Measurements from ENCODE around the gene SEMA5B. TPM values are rescaled to one million over a fixed set of nuclear protein-coding genes. Genes with fewer than 3 reads are reported as not detected.

SEMA5B gene
- total RNA-seq, 1 donor from 2014 or later, result not detected

GRCh38 chr3:123058505-123058904 lies 30.9 kb upstream of the SEMA5B start:
- TF ChIP-seq CTCF (conservative IDR thresholded peaks at IDR 0.05; ENCODE audit: low read depth, low read length), result no peak
- no peak overlapping the region for H3K4me3 ChIP-seq (ENCODE audit: low read depth, low read length)
- no peak for DNase-seq (ENCODE audit: low read depth)

GRCh38 chr3:123055352-123055751 lies 27.8 kb upstream of the SEMA5B start:
- no peak overlapping the region for H3K4me3 ChIP-seq (ENCODE audit: low read depth, low read length)

DNA sequence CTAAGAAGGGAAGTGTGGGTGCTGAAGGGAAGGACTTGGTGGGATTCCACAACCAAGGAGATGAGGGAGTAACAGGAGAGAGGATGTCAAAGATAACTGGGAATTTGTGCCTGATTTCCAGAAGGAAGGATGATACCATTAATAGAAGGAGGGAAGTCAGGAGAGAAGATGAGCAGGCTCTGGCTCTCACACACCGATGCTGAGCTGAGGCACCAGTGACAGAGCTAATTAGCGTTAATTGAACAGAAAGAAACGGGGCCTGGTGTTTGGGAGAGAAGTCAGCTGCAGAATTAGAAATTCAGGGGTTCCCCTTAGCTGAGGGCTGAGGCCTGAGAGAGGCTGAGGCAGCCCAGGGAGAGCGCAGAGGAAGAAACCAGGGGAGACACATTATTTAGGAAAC lies 27.4 kb upstream of the SEMA5B start:
- no peak for DNase-seq (ENCODE audit: low read depth)
- H3K4me3 ChIP-seq (ENCODE audit: low read depth, low read length), result no peak overlapping the region
- TF ChIP-seq CTCF (conservative IDR thresholded peaks at IDR 0.05; ENCODE audit: low read depth, low read length), result no peak

More at GRCh38 chr3:123055352-123055751, 27.8 kb upstream of the SEMA5B start:
- no peak for DNase-seq (ENCODE audit: low read depth)
- TF ChIP-seq CTCF (conservative IDR thresholded peaks at IDR 0.05; ENCODE audit: low read depth, low read length), result no peak

- H3K4me3 ChIP-seq (ENCODE audit: low read depth, low read length), result no peak overlapping the region
- no peak for TF ChIP-seq CTCF (conservative IDR thresholded peaks at IDR 0.05; ENCODE audit: low read depth, low read length)
- DNase-seq (ENCODE audit: low read depth), result no peak
These were observed 26.7 kb upstream of the SEMA5B start for GRCh38 chr3:123054109-123054778.

GRCh38 chr3:123053107-123053506 lies 25.5 kb upstream of the SEMA5B start:
- H3K4me3 ChIP-seq (ENCODE audit: low read depth, low read length), result no peak overlapping the region
- TF ChIP-seq CTCF (conservative IDR thresholded peaks at IDR 0.05; ENCODE audit: low read depth, low read length), result no peak
- no peak for DNase-seq (ENCODE audit: low read depth)

DNA sequence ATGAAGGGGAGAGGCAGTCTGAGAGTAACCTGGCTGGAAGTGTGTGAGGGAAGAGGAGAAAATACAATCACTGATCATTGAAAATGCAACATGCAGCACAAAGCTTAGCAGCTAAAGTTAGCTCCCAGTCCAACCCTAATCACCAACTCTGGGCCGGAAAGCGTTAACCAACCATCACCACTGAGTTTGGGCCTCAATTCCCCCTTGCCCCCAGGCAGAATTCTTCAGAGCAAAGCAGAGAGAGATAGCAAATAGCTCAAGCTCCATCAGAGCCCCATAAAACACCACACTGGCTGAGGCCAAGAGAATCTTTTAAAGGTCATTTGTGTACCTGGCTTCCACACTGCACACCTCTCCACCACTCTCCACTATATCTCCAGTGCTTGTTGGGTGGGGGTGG lies 23.1 kb upstream of the SEMA5B start:
- no peak overlapping the region for H3K4me3 ChIP-seq (ENCODE audit: low read depth, low read length)
- no peak for TF ChIP-seq CTCF (conservative IDR thresholded peaks at IDR 0.05; ENCODE audit: low read depth, low read length)
- no peak for DNase-seq (ENCODE audit: low read depth)

Data from epithelial cell of proximal tubule (primary cell).